Astrocyte of the spinal cord (primary cell): ENCODE data around the gene H1-8.

Experiments used
- DNase-seq: peaks from one replicate; pipeline ENCODE4 v3.0.0; 2011; ENCODE audit warnings: low read depth, low spot score
- H3K4me3 ChIP-seq: 2 replicates; pipeline ENCODE4 v1.5.1; 2011; ENCODE audit warnings: low read depth, mild to moderate bottlenecking, low read length, moderate library complexity
- CTCF ChIP-seq: IDR thresholded peaks from 2 replicates; pipeline ENCODE4 v1.5.1; 2012; ENCODE audit warnings: low read depth, mild to moderate bottlenecking, low read length, inconsistent platforms
- in situ Hi-C: cut with HindIII; loops from 2 replicates; pipeline ENCODE4 v1.10.0; 2017; ENCODE audit warnings: low sequenced_read_pairs

Gene H1-8

DNA sequence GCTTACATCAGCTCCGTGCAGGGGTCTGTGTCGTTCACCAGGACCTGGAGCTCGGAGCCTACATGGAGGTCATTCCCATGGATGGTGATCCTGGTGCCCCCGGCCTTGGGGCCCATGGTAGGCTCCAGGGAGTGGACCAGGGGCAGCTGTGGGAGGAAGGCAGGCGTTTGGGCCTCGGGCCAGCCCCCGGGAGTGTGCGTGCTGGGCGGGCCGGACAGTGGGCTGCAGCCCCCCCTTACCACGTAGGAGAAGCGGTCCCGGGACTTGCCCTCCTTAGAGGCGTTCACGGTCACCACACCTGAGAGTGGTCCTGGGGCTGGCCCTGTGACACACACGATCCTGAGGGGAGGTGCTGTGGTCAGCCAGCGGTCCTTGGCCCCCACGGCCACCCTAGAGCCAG lies 29.6 kb downstream of the H1-8 start:
- in situ Hi-C loops, result no loop called here
- TF ChIP-seq CTCF, result no peak
- no peak overlapping the region for H3K4me3 ChIP-seq
- no peak for DNase-seq

DNA sequence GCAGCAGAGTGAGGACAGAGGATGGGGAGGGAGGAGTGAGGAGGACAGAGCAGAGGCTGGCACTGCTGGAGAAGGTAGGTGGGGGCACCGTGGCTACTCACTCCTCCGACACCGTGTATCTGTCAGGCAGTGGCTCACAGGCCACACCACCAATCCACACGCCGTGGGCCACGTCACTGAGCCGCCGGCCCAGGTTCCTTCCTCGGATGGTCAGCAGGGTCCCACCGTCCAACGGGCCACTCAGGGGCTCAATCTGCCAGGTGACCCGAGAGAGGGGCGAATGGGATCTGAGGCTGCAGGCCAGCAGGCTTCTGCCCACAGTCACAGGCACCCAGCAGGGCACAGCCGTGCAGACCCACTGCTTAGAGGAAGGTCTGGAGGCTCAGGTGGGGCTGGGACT lies 30.5 kb downstream of the H1-8 start:
- no peak for DNase-seq
- TF ChIP-seq CTCF, result no peak
- no peak overlapping the region for H3K4me3 ChIP-seq
- in situ Hi-C loops, result no loop called here

GRCh38 chr3:129574206-129574605 lies 31.2 kb downstream of the H1-8 start:
- DNase-seq, result no peak
- in situ Hi-C loops, result no loop called here
- TF ChIP-seq CTCF, result no peak
- no peak overlapping the region for H3K4me3 ChIP-seq

- in situ Hi-C loops, result no loop called here
- no peak overlapping the region for H3K4me3 ChIP-seq
- TF ChIP-seq CTCF, result no peak
- no peak for DNase-seq
Observed at GRCh38 chr3:129575233-129575996, 32.4 kb downstream of the H1-8 start.

DNA sequence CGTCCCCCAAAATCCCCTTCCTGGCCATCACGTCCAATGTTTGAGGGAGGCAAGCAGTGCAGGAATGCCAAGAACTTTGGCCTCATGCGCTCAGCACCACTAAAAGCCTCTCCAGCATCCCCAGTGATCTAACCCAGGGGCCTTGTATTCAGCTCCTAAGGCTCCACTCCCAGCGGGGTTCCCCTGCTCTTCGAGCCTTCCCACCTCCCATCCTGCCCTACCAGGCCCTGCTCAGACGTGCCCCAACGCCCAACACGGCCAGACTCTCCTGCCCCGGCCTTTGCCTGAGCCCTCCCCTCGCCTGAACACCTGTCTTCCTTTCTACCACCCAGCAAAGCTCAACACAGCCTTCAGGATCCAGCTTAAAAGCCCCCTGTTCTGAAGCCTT lies 33.0 kb downstream of the H1-8 start:
- in situ Hi-C loops, result no loop called here
- DNase-seq, result no peak
- H3K4me3 ChIP-seq, result no peak overlapping the region
- TF ChIP-seq CTCF, result no peak

GRCh38 chr3:129576514-129577352 lies 33.8 kb downstream of the H1-8 start:
- DNase-seq, result no peak
- in situ Hi-C loops, result no loop called here
- TF ChIP-seq CTCF, result no peak
- no peak overlapping the region for H3K4me3 ChIP-seq
